ENCODE data around the gene OSBP2.
"Not testable (repeated sequence)": the region's sequence is repeated elsewhere in the genome, so short reads cannot be mapped to it uniquely, and the experiment has no call there.

Gene OSBP2

GRCh38 chr22:30763815-30764673, 69.4 kb downstream of the OSBP2 start:
- TF ChIP-seq BHLHE40 (IDR thresholded peaks at IDR 0.05; ENCODE audit: borderline replicate concordance) = no peak
- ChIA-PET CTCF (interaction anchor here (0.6 to 2.2 kb wide), 5 partner anchors 39 to 384 kb away, joined by 3 to 8 read pairs (median 5); partner anchors contain the start of gene SLC35E4), POLR2A (no interaction called here)
- peak; percentile 84 for DNase-seq (ENCODE audit: extremely low spot score)

- TF ChIP-seq HDGF (IDR thresholded peaks at IDR 0.05; ENCODE audit: borderline replicate concordance) = no peak
- no peak for TF ChIP-seq ARNT (IDR thresholded peaks at IDR 0.05)
- no peak for TF ChIP-seq ELF4 (IDR thresholded peaks at IDR 0.05)
- TF ChIP-seq FOXK2 (IDR thresholded peaks at IDR 0.05) = no peak
- no peak for TF ChIP-seq SP1 (IDR thresholded peaks at IDR 0.05)
- TF ChIP-seq PKNOX1 (IDR thresholded peaks at IDR 0.05) = no peak
- no peak for TF ChIP-seq L3MBTL2 (conservative IDR thresholded peaks at IDR 0.05)
- TF ChIP-seq TARDBP (IDR thresholded peaks at IDR 0.05) = no peak
- no peak for TF ChIP-seq LEF1 (IDR thresholded peaks at IDR 0.05; ENCODE audit: borderline replicate concordance)
- DNase-seq (ENCODE audit: extremely low spot score) = no peak
- CTCF ChIA-PET = no interaction called here
- POLR2A ChIA-PET = no interaction called here
Observed at GRCh38 chr22:30767661-30768060, 73.0 kb downstream of the OSBP2 start.

GRCh38 chr22:30770716-30771115, 76.0 kb downstream of the OSBP2 start:
- ChIA-PET CTCF (no interaction called here), POLR2A (no interaction called here)
- no peak for DNase-seq (ENCODE audit: extremely low spot score)
- TF ChIP-seq SP1 (IDR thresholded peaks at IDR 0.05) = no peak

GRCh38 chr22:30773919-30774318, 79.2 kb downstream of the OSBP2 start:
- no peak for DNase-seq (ENCODE audit: extremely low spot score)
- POLR2A ChIA-PET = no interaction called here
- TF ChIP-seq FOXM1 (IDR thresholded peaks at IDR 0.05; ENCODE audit: borderline replicate concordance) (no peak), FOXK2 (IDR thresholded peaks at IDR 0.05) (no peak), SP1 (IDR thresholded peaks at IDR 0.05) (no peak), BHLHE40 (IDR thresholded peaks at IDR 0.05; ENCODE audit: borderline replicate concordance) (no peak), ELF4 (IDR thresholded peaks at IDR 0.05) (no peak), ARNT (IDR thresholded peaks at IDR 0.05) (no peak), LEF1 (IDR thresholded peaks at IDR 0.05; ENCODE audit: borderline replicate concordance) (no peak), CTBP1 (IDR thresholded peaks at IDR 0.05; ENCODE audit: borderline replicate concordance) (no peak), HDGF (IDR thresholded peaks at IDR 0.05; ENCODE audit: borderline replicate concordance) (no peak), L3MBTL2 (conservative IDR thresholded peaks at IDR 0.05) (no peak), FOXA1 (IDR thresholded peaks at IDR 0.05) (no peak)
- CTCF ChIA-PET = no interaction called here

- no peak for DNase-seq (ENCODE audit: extremely low spot score)
- CTCF ChIA-PET = no interaction called here
- POLR2A ChIA-PET = no interaction called here
- TF ChIP-seq BHLHE40 (IDR thresholded peaks at IDR 0.05; ENCODE audit: borderline replicate concordance) (no peak), FOXA1 (IDR thresholded peaks at IDR 0.05) (no peak), ELF4 (IDR thresholded peaks at IDR 0.05) (no peak), SP1 (IDR thresholded peaks at IDR 0.05) (no peak), SUZ12 (IDR thresholded peaks at IDR 0.05) (no peak), TARDBP (IDR thresholded peaks at IDR 0.05) (no peak), CTBP1 (IDR thresholded peaks at IDR 0.05; ENCODE audit: borderline replicate concordance) (no peak), L3MBTL2 (conservative IDR thresholded peaks at IDR 0.05) (no peak), ARNT (IDR thresholded peaks at IDR 0.05) (no peak), NFRKB (IDR thresholded peaks at IDR 0.05) (no peak), LEF1 (IDR thresholded peaks at IDR 0.05; ENCODE audit: borderline replicate concordance) (no peak), ZNF384 (IDR thresholded peaks at IDR 0.05) (no peak), HDGF (IDR thresholded peaks at IDR 0.05; ENCODE audit: borderline replicate concordance) (no peak), FOXK2 (IDR thresholded peaks at IDR 0.05) (no peak), PKNOX1 (IDR thresholded peaks at IDR 0.05) (no peak), FOXM1 (IDR thresholded peaks at IDR 0.05; ENCODE audit: borderline replicate concordance) (no peak)
Observed at GRCh38 chr22:30774566-30774965, 79.9 kb downstream of the OSBP2 start.

GRCh38 chr22:30776476-30776875, 81.8 kb downstream of the OSBP2 start:
- ChIA-PET POLR2A (no interaction called here), CTCF (no interaction called here)
- TF ChIP-seq ZNF384 (IDR thresholded peaks at IDR 0.05) = no peak
- TF ChIP-seq SUZ12 (IDR thresholded peaks at IDR 0.05) = no peak
- TF ChIP-seq LEF1 (IDR thresholded peaks at IDR 0.05; ENCODE audit: borderline replicate concordance) = no peak
- TF ChIP-seq L3MBTL2 (conservative IDR thresholded peaks at IDR 0.05) = no peak
- TF ChIP-seq FOXK2 (IDR thresholded peaks at IDR 0.05) = no peak
- TF ChIP-seq ARNT (IDR thresholded peaks at IDR 0.05) = no peak
- TF ChIP-seq FOXA1 (IDR thresholded peaks at IDR 0.05) = no peak
- TF ChIP-seq TARDBP (IDR thresholded peaks at IDR 0.05) = no peak
- TF ChIP-seq NFRKB (IDR thresholded peaks at IDR 0.05) = no peak
- no peak for TF ChIP-seq FOXM1 (IDR thresholded peaks at IDR 0.05; ENCODE audit: borderline replicate concordance)
- no peak for TF ChIP-seq BHLHE40 (IDR thresholded peaks at IDR 0.05; ENCODE audit: borderline replicate concordance)
- no peak for TF ChIP-seq ELF4 (IDR thresholded peaks at IDR 0.05)
- no peak for TF ChIP-seq HDGF (IDR thresholded peaks at IDR 0.05; ENCODE audit: borderline replicate concordance)
- TF ChIP-seq CTBP1 (IDR thresholded peaks at IDR 0.05; ENCODE audit: borderline replicate concordance) = no peak
- no peak for TF ChIP-seq PKNOX1 (IDR thresholded peaks at IDR 0.05)
- TF ChIP-seq SP1 (IDR thresholded peaks at IDR 0.05) = no peak
- DNase-seq (ENCODE audit: extremely low spot score) = no peak

- POLR2A ChIA-PET; CTCF ChIA-PET; DNase-seq (ENCODE audit: extremely low spot score): not testable (repeated sequence)
Observed at GRCh38 chr22:30777146-30777545, 82.5 kb downstream of the OSBP2 start.
